K562 (cell line): Measurements from ENCODE around the gene SMIM13. TPM values are rescaled to one million over a fixed set of nuclear protein-coding genes. Genes with fewer than 3 reads are reported as not detected.

ENCODE experiments used
- ARID1B ChIP-seq: fragments of 450-650 bp; IDR thresholded peaks from 2 replicates; pipeline ENCODE4 v1.6.1; 2016; ENCODE audit warnings: antibody characterized with exemption, mild to moderate bottlenecking, inconsistent platforms
- ATF7 ChIP-seq: fragments of 450-650 bp; IDR thresholded peaks from 2 replicates; pipeline ENCODE4 v1.7.1; 2014; ENCODE audit warnings: mild to moderate bottlenecking, moderate library complexity
- BRCA1 ChIP-seq, 2 experiments: fragments of 450-650 bp in 1 of 2; sonication (generic) in 1 of 2; formaldehyde crosslinking in 1 of 2; IDR thresholded peaks; 2 replicates each; pipeline versions ENCODE4 v1.5.0 to v1.6.1; 2017 to 2020; ENCODE audit warnings: mild to moderate bottlenecking in 1 of 2, missing genetic modification reagents in 1 of 2
- CEBPB ChIP-seq: fragments of 450-650 bp; IDR thresholded peaks from 2 replicates; pipeline ENCODE4 v1.6.1; 2016; ENCODE audit warnings: missing genetic modification characterization, missing compliant biosample characterization
- DPF2 ChIP-seq: fragments of 450-650 bp; IDR thresholded peaks from 2 replicates; pipeline ENCODE4 v1.6.1; 2016
- ELF1 ChIP-seq: fragments of 200-800 bp; sonication (Bioruptor generic); IDR thresholded peaks from 2 replicates; pipeline ENCODE4 v1.6.1; 2016; ENCODE audit warnings: missing genetic modification characterization, missing compliant biosample characterization
- FOXK1 ChIP-seq: sonication (generic); formaldehyde crosslinking; IDR thresholded peaks from 2 replicates; pipeline ENCODE4 v1.8.0; 2022; ENCODE audit warnings: missing genetic modification reagents, mild to moderate bottlenecking, borderline replicate concordance
- GATAD2B ChIP-seq: fragments of 450-650 bp; IDR thresholded peaks from 2 replicates; pipeline ENCODE4 v1.6.1; 2017; ENCODE audit warnings: mild to moderate bottlenecking, borderline replicate concordance
- HDAC2 ChIP-seq: fragments of 450-650 bp; IDR thresholded peaks from 2 replicates; pipeline ENCODE4 v1.6.1; 2016; ENCODE audit warnings: mild to moderate bottlenecking
- HLTF ChIP-seq: fragments of 450-650 bp; IDR thresholded peaks from 2 replicates; pipeline ENCODE4 v1.6.1; 2016
- IRF2 ChIP-seq: sonication (generic); formaldehyde crosslinking; IDR thresholded peaks from 2 replicates; pipeline ENCODE4 v1.8.1; 2022; ENCODE audit warnings: mild to moderate bottlenecking, missing genetic modification reagents
- IRF9 ChIP-seq: fragments of 450-650 bp; IDR thresholded peaks from 2 replicates; pipeline ENCODE4 v1.6.1; 2016; ENCODE audit warnings: missing biosample characterization, missing genetic modification characterization
- KDM1A ChIP-seq, 2 experiments: fragments of 450-650 bp; IDR thresholded peaks; 2 replicates each; pipeline ENCODE4 v1.6.1; 2016; ENCODE audit warnings: mild to moderate bottlenecking in 2 of 2
- MEIS2 ChIP-seq: fragments of 450-650 bp; IDR thresholded peaks from 2 replicates; pipeline ENCODE4 v1.6.1; 2014; ENCODE audit warnings: mild to moderate bottlenecking; ENCODE audit not compliant: partially characterized antibody
- NFE2 ChIP-seq: IDR thresholded peaks from 2 replicates; pipeline ENCODE4 v1.6.1; 2014; ENCODE audit warnings: antibody characterized with exemption, low read depth
- NFXL1 ChIP-seq: fragments of 450-650 bp; formaldehyde crosslinking; IDR thresholded peaks from 2 replicates; pipeline ENCODE4 v1.4.0; 2021; ENCODE audit warnings: mild to moderate bottlenecking
- RUNX1 ChIP-seq: sonication (generic); IDR thresholded peaks from 2 replicates; pipeline ENCODE4 v1.6.1; 2016; ENCODE audit warnings: antibody characterized with exemption, low read depth
- SREBF2 ChIP-seq: sonication (generic); formaldehyde crosslinking; IDR thresholded peaks from 2 replicates; pipeline ENCODE4 v1.4.0; 2020; ENCODE audit warnings: mild to moderate bottlenecking, missing genetic modification reagents
- TAF15 ChIP-seq: fragments of 200-400 bp; formaldehyde crosslinking; IDR thresholded peaks from 2 replicates; pipeline ENCODE4 v1.6.1; 2017; ENCODE audit warnings: mild to moderate bottlenecking, low read depth, low read length, moderate library complexity
- TCFL5 ChIP-seq: fragments of 250-450 bp; sonication (Bioruptor Pico); conservative IDR thresholded peaks from 2 replicates; pipeline ENCODE4 v1.6.1; 2021; ENCODE audit warnings: mild to moderate bottlenecking, moderate library complexity, matching md5 sums
- ZFP36 ChIP-seq: fragments of 150-350 bp; IDR thresholded peaks from 2 replicates; pipeline ENCODE4 v1.6.1; 2018; ENCODE audit warnings: low read length, low read depth; ENCODE audit not compliant: partially characterized antibody
- ZNF197 ChIP-seq: fragments of 200-800 bp; sonication (Bioruptor generic); IDR thresholded peaks from 2 replicates; pipeline ENCODE4 v1.6.1; 2016; ENCODE audit warnings: low read depth, missing genetic modification characterization, missing compliant biosample characterization
- ZNF778 ChIP-seq: fragments of 450-650 bp; formaldehyde crosslinking; IDR thresholded peaks from 2 replicates; pipeline ENCODE4 v1.4.0; 2020; ENCODE audit warnings: mild to moderate bottlenecking, moderate library complexity
- polyA plus RNA-seq, 8 experiments: library from polyadenylated mRNA; depleted of rRNA in 4 of 8; stranded (reverse) in 5 of 8; unstranded in 3 of 8; fragments of >200 nt; fragmentation: Nextera tagmentation in 2 of 8; fragmentation: Illumina TruSeq in 1 of 8; extraction: Ambion mirVana in 2 of 8; extraction: Trizol in 1 of 8; gene quantifications; 2 replicates each; pipeline versions ENCODE4 v1.2.1 to v1.2.3, GENCODE V29; 2011 to 2014; ENCODE audit warnings: inconsistent platforms in 1 of 8, missing spikeins in 1 of 8
- total RNA-seq, 7 experiments: library from RNA; depleted of rRNA in 6 of 7; stranded (reverse); fragments of >200 nt in 6 of 7; fragmentation: Illumina TruSeq in 2 of 7; extraction: Trizol in 2 of 7; gene quantifications; 2 replicates each; pipeline versions ENCODE4 v1.2.1 to v1.2.3, GENCODE V29; 2011 to 2021; ENCODE audit warnings: low replicate concordance in 1 of 7
- TF ChIP-seq, protein P1 (sequence below): sonication (generic); formaldehyde crosslinking; IDR thresholded peaks from 2 replicates; pipeline ENCODE4 v1.8.1; 2022; ENCODE audit warnings: missing genetic modification reagents
- TF ChIP-seq, protein P2 (sequence below): sonication (generic); formaldehyde crosslinking; IDR thresholded peaks from 2 replicates; pipeline ENCODE4 v1.8.1; 2023; ENCODE audit warnings: mild to moderate bottlenecking, missing genetic modification reagents
- TF ChIP-seq, protein P3 (sequence below): fragments of 200-800 bp; sonication (Bioruptor generic); IDR thresholded peaks from 2 replicates; pipeline ENCODE4 v1.6.1; 2017; ENCODE audit warnings: missing genetic modification characterization, missing compliant biosample characterization

Gene SMIM13
- total and polyA plus RNA-seq, 9 of the 15 experiments (the other 6 are each of a cell fraction or from before 2014, with no cell fraction given): 5.5 to 24.8 (median 11.7) TPM

DNA sequence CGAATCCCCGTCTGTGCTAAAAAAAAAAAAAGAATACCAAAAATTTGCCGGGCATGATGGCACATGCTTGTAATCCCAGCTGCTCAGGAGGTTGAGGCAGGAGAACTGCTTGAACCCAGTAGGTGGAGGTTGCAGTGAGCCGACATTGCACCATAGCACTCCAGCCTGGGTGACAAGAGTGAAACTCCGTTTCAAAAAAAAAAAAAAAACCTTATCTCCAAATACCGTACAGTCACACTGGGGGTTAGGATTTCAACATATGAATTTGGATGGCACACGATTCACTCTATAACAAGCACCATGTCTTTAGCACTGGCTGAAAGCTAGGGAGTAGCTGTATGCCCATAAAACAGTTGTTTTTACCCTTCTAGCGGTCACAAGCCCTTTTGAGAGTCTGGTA lies 3.8 kb downstream of the SMIM13 start (continued):
- TF ChIP-seq SREBF2 (no peak), ZNF778 (CRISPR knock-in tag) (no peak), TCFL5 (CRISPR knock-in tag) (no peak), ELF1 (tag) (no peak), ZNF197 (CRISPR knock-in tag) (no peak), BRCA1 (IDR thresholded peaks at IDR 0.05) (no peak), BRCA1 (CRISPR knock-in tag; IDR thresholded peaks at IDR 0.05) (no peak), CEBPB (peak; percentile 95), FOXK1 (CRISPR knock-in tag) (no peak), HLTF (0 out of 2 replicates have a peak, but pooled peaks have one; percentile 19), ATF7 (no peak), ZFP36 (no peak), KDM1A (IDR thresholded peaks at IDR 0.05) (no peak), NFXL1 (CRISPR knock-in tag) (no peak), IRF2 (CRISPR knock-in tag) (no peak), GATAD2B (no peak), NFE2 (no peak), TAF15 (no peak), DPF2 (peak; percentile 80), IRF9 (tag) (peak; percentile 50; the same call in 1 of the 2 replicates), RUNX1 (no peak), ARID1B (peak; percentile 68), MEIS2 (no peak), HDAC2 (0 out of 2 replicates have a peak, but pooled peaks have one; percentile 46)
- TF ChIP-seq, protein P1, sequence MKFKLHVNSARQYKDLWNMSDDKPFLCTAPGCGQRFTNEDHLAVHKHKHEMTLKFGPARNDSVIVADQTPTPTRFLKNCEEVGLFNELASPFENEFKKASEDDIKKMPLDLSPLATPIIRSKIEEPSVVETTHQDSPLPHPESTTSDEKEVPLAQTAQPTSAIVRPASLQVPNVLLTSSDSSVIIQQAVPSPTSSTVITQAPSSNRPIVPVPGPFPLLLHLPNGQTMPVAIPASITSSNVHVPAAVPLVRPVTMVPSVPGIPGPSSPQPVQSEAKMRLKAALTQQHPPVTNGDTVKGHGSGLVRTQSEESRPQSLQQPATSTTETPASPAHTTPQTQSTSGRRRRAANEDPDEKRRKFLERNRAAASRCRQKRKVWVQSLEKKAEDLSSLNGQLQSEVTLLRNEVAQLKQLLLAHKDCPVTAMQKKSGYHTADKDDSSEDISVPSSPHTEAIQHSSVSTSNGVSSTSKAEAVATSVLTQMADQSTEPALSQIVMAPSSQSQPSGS: no peak
- TF ChIP-seq, protein P2, sequence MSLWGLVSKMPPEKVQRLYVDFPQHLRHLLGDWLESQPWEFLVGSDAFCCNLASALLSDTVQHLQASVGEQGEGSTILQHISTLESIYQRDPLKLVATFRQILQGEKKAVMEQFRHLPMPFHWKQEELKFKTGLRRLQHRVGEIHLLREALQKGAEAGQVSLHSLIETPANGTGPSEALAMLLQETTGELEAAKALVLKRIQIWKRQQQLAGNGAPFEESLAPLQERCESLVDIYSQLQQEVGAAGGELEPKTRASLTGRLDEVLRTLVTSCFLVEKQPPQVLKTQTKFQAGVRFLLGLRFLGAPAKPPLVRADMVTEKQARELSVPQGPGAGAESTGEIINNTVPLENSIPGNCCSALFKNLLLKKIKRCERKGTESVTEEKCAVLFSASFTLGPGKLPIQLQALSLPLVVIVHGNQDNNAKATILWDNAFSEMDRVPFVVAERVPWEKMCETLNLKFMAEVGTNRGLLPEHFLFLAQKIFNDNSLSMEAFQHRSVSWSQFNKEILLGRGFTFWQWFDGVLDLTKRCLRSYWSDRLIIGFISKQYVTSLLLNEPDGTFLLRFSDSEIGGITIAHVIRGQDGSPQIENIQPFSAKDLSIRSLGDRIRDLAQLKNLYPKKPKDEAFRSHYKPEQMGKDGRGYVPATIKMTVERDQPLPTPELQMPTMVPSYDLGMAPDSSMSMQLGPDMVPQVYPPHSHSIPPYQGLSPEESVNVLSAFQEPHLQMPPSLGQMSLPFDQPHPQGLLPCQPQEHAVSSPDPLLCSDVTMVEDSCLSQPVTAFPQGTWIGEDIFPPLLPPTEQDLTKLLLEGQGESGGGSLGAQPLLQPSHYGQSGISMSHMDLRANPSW (CRISPR knock-in tag): no peak
- TF ChIP-seq, protein P3, sequence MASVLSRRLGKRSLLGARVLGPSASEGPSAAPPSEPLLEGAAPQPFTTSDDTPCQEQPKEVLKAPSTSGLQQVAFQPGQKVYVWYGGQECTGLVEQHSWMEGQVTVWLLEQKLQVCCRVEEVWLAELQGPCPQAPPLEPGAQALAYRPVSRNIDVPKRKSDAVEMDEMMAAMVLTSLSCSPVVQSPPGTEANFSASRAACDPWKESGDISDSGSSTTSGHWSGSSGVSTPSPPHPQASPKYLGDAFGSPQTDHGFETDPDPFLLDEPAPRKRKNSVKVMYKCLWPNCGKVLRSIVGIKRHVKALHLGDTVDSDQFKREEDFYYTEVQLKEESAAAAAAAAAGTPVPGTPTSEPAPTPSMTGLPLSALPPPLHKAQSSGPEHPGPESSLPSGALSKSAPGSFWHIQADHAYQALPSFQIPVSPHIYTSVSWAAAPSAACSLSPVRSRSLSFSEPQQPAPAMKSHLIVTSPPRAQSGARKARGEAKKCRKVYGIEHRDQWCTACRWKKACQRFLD (CRISPR knock-in tag): no peak
